Fibroblast of lung (primary cell): ENCODE data around the gene FBXO31. TPM values are rescaled to one million over a fixed set of nuclear protein-coding genes. Genes with fewer than 3 reads are reported as not detected.

ENCODE experiments used
- DNase-seq, 2 donors: peaks; one replicate each; pipeline versions ENCODE4 v3.0.0 to v3.0.0-alpha.2; 2010; ENCODE audit warnings: low read depth in 2 of 2
- H2AFZ ChIP-seq: 2 replicates; pipeline ENCODE4 v1.5.1; 2012; ENCODE audit warnings: low read length, control low read depth, inconsistent platforms
- H3K27ac ChIP-seq: 2 replicates; pipeline ENCODE4 v1.5.1; 2011; ENCODE audit warnings: low read length, control low read depth; ENCODE audit not compliant: insufficient read depth
- H3K27me3 ChIP-seq: 2 replicates; pipeline ENCODE4 v1.5.1; 2011; ENCODE audit warnings: mild to moderate bottlenecking, low read length; ENCODE audit not compliant: control insufficient read depth, insufficient read depth
- H3K36me3 ChIP-seq: 2 replicates; pipeline ENCODE4 v1.5.1; 2011; ENCODE audit warnings: low read length; ENCODE audit not compliant: control insufficient read depth, insufficient read depth
- H3K4me1 ChIP-seq: 2 replicates; pipeline ENCODE4 v1.5.1; 2011; ENCODE audit warnings: low read length; ENCODE audit not compliant: control insufficient read depth, insufficient read depth; ENCODE audit errors: extremely low read depth
- H3K4me2 ChIP-seq: 2 replicates; pipeline ENCODE4 v1.5.1; 2011; ENCODE audit warnings: low read length, control low read depth; ENCODE audit not compliant: insufficient read depth; ENCODE audit errors: extremely low read depth
- H3K4me3 ChIP-seq, 4 experiments: fragments of 200-600 bp in 1 of 4; sonication (generic) in 1 of 4; replicated peaks in 1 of 4; 2 replicates each; pipeline ENCODE4 v1.5.1; 2011 to 2016; ENCODE audit warnings: low read length in 4 of 4, low read depth in 3 of 4, mild to moderate bottlenecking in 3 of 4, control low read depth in 2 of 4, inconsistent platforms in 1 of 4, mixed read lengths in 1 of 4; ENCODE audit not compliant: insufficient read depth in 1 of 4; ENCODE audit errors: control extremely low read depth in 1 of 4
- H3K79me2 ChIP-seq: 2 replicates; pipeline ENCODE4 v1.5.1; 2012; ENCODE audit warnings: mild to moderate bottlenecking, low read length, inconsistent platforms; ENCODE audit not compliant: control insufficient read depth, insufficient read depth
- H3K9ac ChIP-seq: 2 replicates; pipeline ENCODE4 v1.5.1; 2011; ENCODE audit warnings: mild to moderate bottlenecking, low read length, control low read depth; ENCODE audit not compliant: insufficient read depth
- H3K9me3 ChIP-seq: 2 replicates; pipeline ENCODE4 v1.5.1; 2012; ENCODE audit warnings: low read depth, low read length; ENCODE audit not compliant: control insufficient read depth, insufficient read depth
- H4K20me1 ChIP-seq: 2 replicates; pipeline ENCODE4 v1.5.1; 2011; ENCODE audit warnings: low read length; ENCODE audit not compliant: control insufficient read depth, insufficient read depth; ENCODE audit errors: extremely low read depth
- EZH2 ChIP-seq: IDR thresholded peaks from 2 replicates; pipeline ENCODE4 v1.5.1; 2012; ENCODE audit warnings: low read length, control low read depth, mild to moderate bottlenecking; ENCODE audit errors: missing control alignments
- polyA plus RNA-seq, 2 donors: library from polyadenylated mRNA; depleted of rRNA in 1 of 2; stranded (reverse) in 1 of 2; unstranded in 1 of 2; fragments of >200 nt; gene quantifications; 2 replicates each; pipeline ENCODE4 v1.2.1, GENCODE V29; 2011 to 2012; ENCODE audit warnings: missing spikeins in 1 of 2
- total RNA-seq: library from RNA; depleted of rRNA; stranded (reverse); fragments of >200 nt; gene quantifications from 2 replicates; pipeline ENCODE4 v1.2.1, GENCODE V29; 2014
- TF ChIP-seq, protein P1 (sequence below), 2 donors: IDR thresholded peaks in 1 of 2; conservative IDR thresholded peaks in 1 of 2; 1 replicate in 1 of 2; 2 replicates in 1 of 2; pipeline ENCODE4 v1.5.1; 2011 to 2012; ENCODE audit warnings: low read length in 2 of 2, control low read depth in 1 of 2, inconsistent platforms in 1 of 2, low read depth in 1 of 2, mild to moderate bottlenecking in 1 of 2

FBXO31 gene
- total and polyA plus RNA-seq, 2 donors (not counting 1 experiment from before 2014, with no cell fraction given), result 17.6 to 40.3 TPM

- H3K27me3 ChIP-seq, result no peaks in the 10 kb centered on the region
- H3K4me1 ChIP-seq, result no peaks in the 10 kb centered on the region
- TF ChIP-seq EZH2, result no peak
- TF ChIP-seq, protein P1, sequence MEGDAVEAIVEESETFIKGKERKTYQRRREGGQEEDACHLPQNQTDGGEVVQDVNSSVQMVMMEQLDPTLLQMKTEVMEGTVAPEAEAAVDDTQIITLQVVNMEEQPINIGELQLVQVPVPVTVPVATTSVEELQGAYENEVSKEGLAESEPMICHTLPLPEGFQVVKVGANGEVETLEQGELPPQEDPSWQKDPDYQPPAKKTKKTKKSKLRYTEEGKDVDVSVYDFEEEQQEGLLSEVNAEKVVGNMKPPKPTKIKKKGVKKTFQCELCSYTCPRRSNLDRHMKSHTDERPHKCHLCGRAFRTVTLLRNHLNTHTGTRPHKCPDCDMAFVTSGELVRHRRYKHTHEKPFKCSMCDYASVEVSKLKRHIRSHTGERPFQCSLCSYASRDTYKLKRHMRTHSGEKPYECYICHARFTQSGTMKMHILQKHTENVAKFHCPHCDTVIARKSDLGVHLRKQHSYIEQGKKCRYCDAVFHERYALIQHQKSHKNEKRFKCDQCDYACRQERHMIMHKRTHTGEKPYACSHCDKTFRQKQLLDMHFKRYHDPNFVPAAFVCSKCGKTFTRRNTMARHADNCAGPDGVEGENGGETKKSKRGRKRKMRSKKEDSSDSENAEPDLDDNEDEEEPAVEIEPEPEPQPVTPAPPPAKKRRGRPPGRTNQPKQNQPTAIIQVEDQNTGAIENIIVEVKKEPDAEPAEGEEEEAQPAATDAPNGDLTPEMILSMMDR (conservative IDR thresholded peaks at IDR 0.05 in 1 of 2, IDR thresholded peaks at IDR 0.05 in 1 of 2; ENCODE audit: low read depth in 1 of 2, low read length in 2 of 2), result no peak
- H3K79me2 ChIP-seq, result no peaks in the 10 kb centered on the region
- no peak overlapping the region for H3K9ac ChIP-seq
- peak; percentile 19 to 28 for DNase-seq
- H3K27ac ChIP-seq, result no peak overlapping the region
- no peak overlapping the region for H2AFZ ChIP-seq
- H3K36me3 ChIP-seq, result peaks cover 29% of the 10 kb centered on the region
- no peaks in the 10 kb centered on the region for H3K9me3 ChIP-seq
- H3K4me2 ChIP-seq, result no peak overlapping the region
- H4K20me1 ChIP-seq, result no peaks in the 10 kb centered on the region
- H3K4me3 ChIP-seq, result no peak overlapping the region
Measured at GRCh38 chr16:87332150-87332549, 51.4 kb downstream of the FBXO31 start.

DNA sequence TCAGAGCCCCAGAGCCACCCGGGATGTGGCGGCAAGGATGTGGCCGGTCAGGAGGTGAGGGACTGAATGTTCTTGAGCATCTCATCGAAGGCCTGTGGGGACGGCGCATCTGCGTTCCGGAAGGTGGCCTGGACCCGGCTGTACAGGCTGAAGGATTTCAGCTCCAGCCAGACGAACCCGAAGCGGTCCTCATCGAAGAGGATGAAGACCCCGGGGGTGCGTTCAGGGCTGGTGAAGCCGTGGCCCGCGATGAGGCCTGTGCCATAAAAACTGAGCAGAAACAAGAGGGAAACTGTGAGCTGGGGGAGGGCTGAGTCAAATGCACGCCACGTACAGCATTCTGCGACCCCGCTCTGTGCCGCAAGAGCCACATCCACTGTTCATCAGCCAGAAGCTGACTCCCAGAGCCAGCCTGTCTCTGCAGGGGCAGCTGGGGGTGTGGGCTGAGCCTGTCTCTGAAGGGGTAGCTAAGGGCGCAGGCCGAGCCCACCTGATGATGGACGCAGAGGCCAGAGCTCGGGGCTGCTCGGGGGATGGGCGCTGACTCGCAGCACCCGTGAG, 52.3 kb downstream of the FBXO31 start:
- no peak for DNase-seq
- H2AFZ ChIP-seq, result no peak overlapping the region
- TF ChIP-seq EZH2, result no peak
- TF ChIP-seq, protein P1 (conservative IDR thresholded peaks at IDR 0.05 in 1 of 2, IDR thresholded peaks at IDR 0.05 in 1 of 2; ENCODE audit: low read depth in 1 of 2, low read length in 2 of 2), result no peak
- no peak overlapping the region for H3K27ac ChIP-seq
- H3K4me2 ChIP-seq, result no peak overlapping the region
- H3K9me3 ChIP-seq, result no peaks in the 10 kb centered on the region
- peaks cover 4% of the 10 kb centered on the region for H3K4me1 ChIP-seq
- H3K36me3 ChIP-seq, result peaks cover 29% of the 10 kb centered on the region
- H3K79me2 ChIP-seq, result no peaks in the 10 kb centered on the region
- no peak overlapping the region for H3K9ac ChIP-seq
- H3K27me3 ChIP-seq, result no peaks in the 10 kb centered on the region
- H4K20me1 ChIP-seq, result no peaks in the 10 kb centered on the region
- H3K4me3 ChIP-seq, result no peak overlapping the region

DNA sequence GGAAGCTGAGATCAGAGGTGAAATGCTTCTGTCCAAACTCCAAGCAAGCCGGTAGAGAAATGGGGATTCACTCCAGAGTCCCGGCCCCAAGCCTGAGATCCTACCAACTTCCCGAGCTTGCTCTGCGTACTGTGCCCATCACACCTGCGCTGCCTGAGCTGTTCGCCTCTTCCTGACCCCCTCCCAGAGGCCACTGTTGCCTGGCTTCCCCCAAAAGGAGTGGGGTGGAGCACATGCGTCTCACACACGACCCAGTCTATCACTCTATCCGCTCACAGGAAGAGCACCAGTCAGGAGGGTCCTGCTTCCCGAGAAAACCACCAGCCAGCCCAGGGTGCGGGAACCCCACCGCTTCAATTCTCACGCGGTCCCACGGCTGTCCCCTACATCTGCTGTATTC, 52.9 kb downstream of the FBXO31 start:
- TF ChIP-seq, protein P1 (conservative IDR thresholded peaks at IDR 0.05 in 1 of 2, IDR thresholded peaks at IDR 0.05 in 1 of 2; ENCODE audit: low read depth in 1 of 2, low read length in 2 of 2), result no peak
- TF ChIP-seq EZH2, result no peak
- Histone ChIP-seq H2AFZ (no peak overlapping the region), H4K20me1 (no peaks in the 10 kb centered on the region), H3K27ac (no peak overlapping the region), H3K27me3 (no peaks in the 10 kb centered on the region), H3K36me3 (peaks cover 27% of the 10 kb centered on the region), H3K4me2 (no peak overlapping the region), H3K4me1 (peaks cover 5% of the 10 kb centered on the region), H3K79me2 (no peaks in the 10 kb centered on the region), H3K4me3 (no peak overlapping the region), H3K9ac (no peak overlapping the region), H3K9me3 (no peaks in the 10 kb centered on the region)
- no peak for DNase-seq
